Measurements from ENCODE around the gene RESP18.

The RESP18 gene

DNA sequence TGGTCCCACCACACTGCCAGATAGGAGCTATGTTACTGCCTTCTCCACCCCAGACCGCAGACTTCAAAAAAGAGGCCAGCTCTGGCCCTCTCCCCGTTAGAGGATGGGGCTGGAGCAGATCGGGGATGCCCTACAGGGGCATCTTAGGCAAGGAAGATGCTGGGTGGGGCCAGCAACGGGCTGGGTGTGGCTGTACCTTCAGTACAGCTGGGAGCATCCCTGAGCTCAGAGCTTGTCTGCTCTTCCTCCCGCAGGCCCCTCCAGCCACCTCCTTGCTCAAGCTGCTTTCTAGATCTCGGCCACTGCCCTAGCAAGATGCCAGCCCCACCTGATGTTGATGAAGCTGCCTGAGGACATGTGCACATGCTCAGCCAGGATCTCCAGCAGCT lies 33.2 kb downstream of the RESP18 start:
- H3K4me3 ChIP-seq (ENCODE audit: low read depth, low read length), result no peak overlapping the region
- TF ChIP-seq, protein P1, sequence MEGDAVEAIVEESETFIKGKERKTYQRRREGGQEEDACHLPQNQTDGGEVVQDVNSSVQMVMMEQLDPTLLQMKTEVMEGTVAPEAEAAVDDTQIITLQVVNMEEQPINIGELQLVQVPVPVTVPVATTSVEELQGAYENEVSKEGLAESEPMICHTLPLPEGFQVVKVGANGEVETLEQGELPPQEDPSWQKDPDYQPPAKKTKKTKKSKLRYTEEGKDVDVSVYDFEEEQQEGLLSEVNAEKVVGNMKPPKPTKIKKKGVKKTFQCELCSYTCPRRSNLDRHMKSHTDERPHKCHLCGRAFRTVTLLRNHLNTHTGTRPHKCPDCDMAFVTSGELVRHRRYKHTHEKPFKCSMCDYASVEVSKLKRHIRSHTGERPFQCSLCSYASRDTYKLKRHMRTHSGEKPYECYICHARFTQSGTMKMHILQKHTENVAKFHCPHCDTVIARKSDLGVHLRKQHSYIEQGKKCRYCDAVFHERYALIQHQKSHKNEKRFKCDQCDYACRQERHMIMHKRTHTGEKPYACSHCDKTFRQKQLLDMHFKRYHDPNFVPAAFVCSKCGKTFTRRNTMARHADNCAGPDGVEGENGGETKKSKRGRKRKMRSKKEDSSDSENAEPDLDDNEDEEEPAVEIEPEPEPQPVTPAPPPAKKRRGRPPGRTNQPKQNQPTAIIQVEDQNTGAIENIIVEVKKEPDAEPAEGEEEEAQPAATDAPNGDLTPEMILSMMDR (IDR thresholded peaks at IDR 0.05; ENCODE audit: insufficient read depth, low read depth, low read length, missing control alignments), result no peak
- DNase-seq (ENCODE audit: low read depth), result no peak

DNA sequence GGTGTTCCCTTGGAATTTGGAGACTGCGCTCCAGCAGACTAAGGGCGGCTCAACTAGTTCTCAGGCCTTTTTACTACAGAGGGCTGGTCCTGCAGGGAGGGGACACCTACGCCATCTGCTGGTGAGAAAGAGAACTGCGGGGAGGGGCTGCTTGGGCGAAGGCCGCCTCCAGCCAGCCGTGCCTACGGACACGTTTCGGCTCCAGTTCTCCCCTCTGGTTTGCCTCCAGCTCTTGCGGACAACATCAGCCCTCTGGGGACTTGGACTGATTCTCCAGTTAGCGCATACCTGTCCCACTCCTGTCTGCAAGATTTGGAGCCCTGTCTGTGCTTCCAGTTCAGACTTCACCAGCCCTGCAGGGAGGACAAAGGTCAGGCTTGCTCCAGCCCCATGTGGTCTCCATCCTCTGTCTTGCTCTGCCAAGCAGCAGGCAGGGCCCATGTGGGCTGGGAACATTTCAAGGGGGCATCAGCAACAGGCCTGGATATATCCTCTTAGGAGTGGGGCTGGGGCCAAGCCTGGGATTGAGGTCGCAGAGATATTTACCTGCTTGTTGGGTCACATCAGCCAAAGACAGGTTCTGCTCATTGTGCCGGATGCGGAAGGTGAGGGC lies 33.7 kb downstream of the RESP18 start:
- peak overlapping the region; percentile 16; the same call in 1 of the 2 replicates for H3K4me3 ChIP-seq (ENCODE audit: low read depth, low read length)
- TF ChIP-seq, protein P1 (IDR thresholded peaks at IDR 0.05; ENCODE audit: insufficient read depth, low read depth, low read length, missing control alignments), result peak; percentile 98
- peak; percentile 84 for DNase-seq (ENCODE audit: low read depth)

DNA sequence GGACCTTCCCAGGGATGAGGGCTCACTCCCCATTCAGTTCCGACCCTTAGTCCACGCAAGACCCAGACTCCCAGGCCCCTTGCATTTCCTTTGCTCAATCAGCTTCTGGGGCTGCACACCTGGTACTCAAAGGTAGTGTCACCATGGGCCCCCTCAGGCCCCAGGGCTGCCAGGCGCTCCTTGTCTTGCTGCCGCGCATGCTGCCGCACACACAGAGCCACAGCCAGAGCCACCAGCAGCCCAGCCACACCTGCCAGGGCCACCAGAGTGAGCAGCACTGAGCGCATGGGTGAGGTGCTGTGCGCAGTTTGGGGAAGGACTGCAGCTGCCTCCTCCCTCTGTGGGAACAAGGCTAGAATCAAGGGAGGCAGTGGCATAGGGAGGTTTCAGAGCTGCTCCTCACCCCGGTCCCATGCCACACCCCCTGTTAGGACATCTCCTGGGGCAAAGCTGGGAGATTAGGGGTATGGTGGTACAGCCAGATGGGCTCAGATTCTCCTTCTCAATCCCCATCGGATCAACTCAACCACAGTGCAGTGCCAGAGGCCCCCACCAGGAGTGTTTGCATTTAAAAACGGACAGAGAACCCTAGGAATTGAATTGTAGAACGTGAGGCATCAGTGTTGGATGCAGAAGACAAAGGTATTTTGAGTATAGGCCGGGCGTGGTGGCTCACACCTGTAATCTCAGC lies 34.6 kb downstream of the RESP18 start:
- TF ChIP-seq, protein P1 (IDR thresholded peaks at IDR 0.05; ENCODE audit: insufficient read depth, low read depth, low read length, missing control alignments), result peak; percentile 11
- DNase-seq (ENCODE audit: low read depth), result no peak

DNA sequence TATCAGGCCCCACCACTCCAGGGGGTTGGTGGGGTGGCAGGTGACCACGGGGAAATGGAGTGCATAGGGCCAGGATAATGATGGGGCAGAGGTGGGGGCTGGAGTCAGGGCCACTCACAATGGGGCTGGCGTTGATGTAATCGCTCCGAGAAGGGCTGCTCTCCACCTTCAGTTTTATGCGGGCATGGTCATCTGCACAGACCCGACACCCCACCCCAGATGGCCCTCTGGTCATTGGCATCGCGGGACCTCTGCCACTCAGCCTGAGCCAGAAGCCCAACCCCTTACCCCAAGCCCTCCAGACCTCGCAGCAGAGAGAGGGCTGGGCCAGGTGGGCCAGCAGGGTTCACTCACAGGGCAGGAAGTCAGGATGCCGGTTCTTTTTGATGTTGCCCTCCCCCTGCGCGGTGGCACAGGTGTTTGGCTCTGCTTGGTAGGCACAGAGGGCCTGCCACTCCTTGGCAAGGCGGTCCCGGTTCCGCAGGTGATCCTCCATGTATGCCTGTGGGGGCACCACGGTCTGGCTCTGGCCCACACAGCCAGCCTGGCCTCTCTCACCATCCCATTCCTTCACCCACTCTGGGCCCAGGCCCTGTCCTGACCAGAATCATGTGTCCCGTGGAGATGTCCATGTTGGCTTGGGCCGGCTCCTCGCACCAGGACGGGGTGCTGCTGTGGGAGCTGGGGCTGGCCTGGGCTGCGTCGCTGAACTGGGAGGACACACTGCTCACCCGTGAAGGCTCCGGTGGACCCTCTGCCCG lies 35.7 kb downstream of the RESP18 start:
- no peak overlapping the region for H3K4me3 ChIP-seq (ENCODE audit: low read depth, low read length)
- TF ChIP-seq, protein P1 (IDR thresholded peaks at IDR 0.05; ENCODE audit: insufficient read depth, low read depth, low read length, missing control alignments), result no peak
- no peak for DNase-seq (ENCODE audit: low read depth)

More for the DNA sequence above, 34.6 kb downstream of the RESP18 start:
- no peak overlapping the region for H3K4me3 ChIP-seq (ENCODE audit: low read depth, low read length)

DNA sequence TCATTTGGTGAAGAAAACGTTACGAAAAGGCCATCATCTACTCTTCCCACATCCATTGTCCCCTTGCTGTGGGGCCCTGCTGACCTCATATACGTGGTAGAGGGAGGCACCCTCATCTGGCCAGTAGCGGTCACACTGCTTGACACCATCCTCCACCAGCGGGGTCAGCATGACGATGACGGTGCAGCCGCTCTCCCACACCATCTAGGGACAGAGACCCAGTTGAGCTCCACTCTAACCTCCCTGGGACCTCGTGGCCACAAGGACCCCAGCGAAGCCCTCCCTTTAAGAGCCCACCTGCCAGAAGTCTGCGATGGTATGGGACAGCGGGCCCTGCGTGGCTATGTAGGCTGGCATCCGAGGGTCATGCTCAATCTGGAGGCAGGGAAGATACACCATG lies 36.4 kb downstream of the RESP18 start:
- TF ChIP-seq, protein P1 (IDR thresholded peaks at IDR 0.05; ENCODE audit: insufficient read depth, low read depth, low read length, missing control alignments), result no peak
- DNase-seq (ENCODE audit: low read depth), result no peak
- no peak overlapping the region for H3K4me3 ChIP-seq (ENCODE audit: low read depth, low read length)

DNA sequence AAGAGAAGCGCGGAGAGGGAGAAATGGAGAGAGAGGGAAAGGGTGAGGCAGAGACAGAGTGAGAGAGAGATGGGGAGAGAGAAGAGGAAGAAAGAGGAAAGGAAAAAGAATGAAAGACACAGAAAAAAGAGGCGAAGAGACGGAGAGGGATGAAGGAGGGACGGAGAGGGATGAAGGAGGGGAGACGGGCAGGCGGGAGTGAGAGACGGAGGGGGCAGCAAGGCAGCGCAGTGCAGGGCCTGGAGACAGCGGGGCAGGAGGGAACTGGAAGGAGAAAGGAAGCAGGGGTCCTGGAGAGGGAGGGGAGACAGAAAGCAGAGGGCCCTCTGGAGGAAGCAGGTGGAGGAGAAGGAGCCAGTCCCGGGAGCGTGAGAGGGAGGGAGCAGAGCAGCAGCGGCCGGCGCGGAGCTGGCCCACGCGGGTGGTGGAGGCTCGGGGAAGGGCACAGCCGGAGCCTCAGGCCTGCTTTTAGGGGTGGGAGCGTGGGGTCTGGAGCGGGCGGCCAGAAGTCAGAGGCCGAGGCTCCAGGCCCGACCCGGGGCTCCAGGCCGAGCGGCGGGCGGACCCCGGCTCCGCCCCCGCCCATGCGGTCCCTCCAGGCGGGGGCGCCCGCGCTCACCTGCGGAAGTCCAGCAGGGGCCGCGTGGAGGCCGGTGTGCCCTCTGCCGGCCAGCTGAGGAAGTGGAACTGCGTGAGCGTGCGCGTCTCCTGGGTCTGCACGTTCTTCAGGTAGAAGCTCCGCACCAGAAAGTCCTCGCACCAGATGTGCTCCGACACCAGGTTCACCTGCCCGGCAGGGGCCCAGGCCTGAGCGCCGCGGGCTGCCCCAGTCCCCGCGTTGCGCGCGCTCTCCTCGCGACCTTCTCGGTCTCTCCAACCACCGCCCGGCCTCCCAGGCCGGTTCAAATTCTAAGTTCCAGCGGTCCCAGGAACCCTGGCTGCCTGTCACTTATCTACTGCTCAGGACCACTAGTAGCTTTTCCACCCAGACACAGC lies 37.9 kb downstream of the RESP18 start:
- peak; percentile 94 for DNase-seq (ENCODE audit: low read depth)
- TF ChIP-seq, protein P1 (IDR thresholded peaks at IDR 0.05; ENCODE audit: insufficient read depth, low read depth, low read length, missing control alignments), result peak; percentile 98
- H3K4me3 ChIP-seq (ENCODE audit: low read depth, low read length), result peak overlapping the region; percentile 46
